CD4-positive, alpha-beta T cell (primary cell): ENCODE results near the gene ZNF865. TPM values are rescaled to one million over a fixed set of nuclear protein-coding genes. Genes with fewer than 3 reads are reported as not detected.

ENCODE experiments used
- ATAC-seq: fragments of 200-7000 bp; cut with Tn5 transposase; one replicate; pipeline ENCODE4 v1.10.0; 2022; ENCODE audit warnings: mild to moderate bottlenecking; ENCODE audit not compliant: poor library complexity
- CTCF ChIA-PET: fragments of 350-600 bp; sonication (Branson Sonifier 250); formaldehyde crosslinking; loops from one replicate; lab custom pipeline; 2021; ENCODE audit warnings: antibody characterized with exemption, inconsistent platforms; lab: Charles Lee
- POLR2A ChIA-PET: fragments of 350-600 bp; sonication (Branson Sonifier 250); formaldehyde crosslinking; loops from one replicate; lab custom pipeline; 2021; ENCODE audit warnings: antibody characterized with exemption, inconsistent platforms; lab: Charles Lee
- DNase-seq, 14 experiments: peaks; one replicate each; pipeline ENCODE4 v3.0.0-alpha.2; 2013 to 2020; ENCODE audit warnings: mixed read lengths in 2 of 14
- H3K27ac ChIP-seq, 2 donors: one replicate each; pipeline versions ENCODE4 v1.5.1 to v1.7.0; 2013; ENCODE audit warnings: low read length in 2 of 2, low read depth in 1 of 2, mild to moderate bottlenecking in 1 of 2
- H3K27me3 ChIP-seq, 2 experiments: 1 replicate in 1 of 2; 2 replicates in 1 of 2; pipeline versions ENCODE4 v1.6.1 to v1.7.0; 2013; ENCODE audit warnings: low read length in 2 of 2, control low read depth in 1 of 2, mild to moderate bottlenecking in 1 of 2, moderate library complexity in 1 of 2; ENCODE audit not compliant: insufficient read depth in 2 of 2, control insufficient read depth in 1 of 2
- H3K36me3 ChIP-seq: one replicate; pipeline ENCODE4 v1.6.1; 2013; ENCODE audit warnings: low read length, control low read depth; ENCODE audit not compliant: insufficient read depth
- H3K4me1 ChIP-seq: one replicate; pipeline ENCODE4 v1.6.1; 2013; ENCODE audit warnings: low read length, control low read depth; ENCODE audit not compliant: insufficient read depth
- H3K4me3 ChIP-seq: one replicate; pipeline ENCODE4 v1.5.1; 2013; ENCODE audit warnings: mild to moderate bottlenecking, low read length, moderate library complexity
- H3K9me3 ChIP-seq, 2 experiments: 1 replicate in 1 of 2; 2 replicates in 1 of 2; pipeline versions ENCODE4 v1.6.1 to v1.7.0; 2013; ENCODE audit warnings: low read length in 2 of 2, mild to moderate bottlenecking in 2 of 2, control low read depth in 1 of 2, moderate library complexity in 1 of 2; ENCODE audit not compliant: control insufficient read depth in 1 of 2, insufficient read depth in 1 of 2
- H3K27ac Mint-ChIP-seq: one replicate; pipeline ENCODE4 v1.8.0; 2020; ENCODE audit warnings: mixed read lengths
- H3K27me3 Mint-ChIP-seq: one replicate; pipeline ENCODE4 v1.8.0; 2021; ENCODE audit warnings: mixed read lengths
- H3K36me3 Mint-ChIP-seq: one replicate; pipeline ENCODE4 v1.8.0; 2021; ENCODE audit warnings: low read depth, mixed read lengths
- H3K4me1 Mint-ChIP-seq: one replicate; pipeline ENCODE4 v1.8.0; 2021; ENCODE audit warnings: low read depth, mixed read lengths
- H3K4me3 Mint-ChIP-seq: one replicate; pipeline ENCODE4 v1.8.0; 2020; ENCODE audit warnings: mild to moderate bottlenecking, mixed read lengths
- H3K9me3 Mint-ChIP-seq: one replicate; pipeline ENCODE4 v1.8.0; 2020; ENCODE audit warnings: mixed read lengths
- intact Hi-C, 2 experiments: fragments of 100-400 bp; cut with DNase I in 1 of 2; cut with micrococcal nuclease in 1 of 2; formaldehyde crosslinking; loops; one replicate each; pipeline versions ENCODE4 v1.15.1 to v1.9.0; 2023 to 2025; cut with DNase I, micrococcal nuclease
- total RNA-seq, 174 experiments: library from RNA in 2 of 174; stranded (reverse) in 2 of 174; gene quantifications; one replicate each; pipeline ENCODE4 v1.2.3 and lab custom pipeline; 2021 to 2026
- TF ChIP-seq, protein P1 (sequence below): fragments of 200-600 bp; IDR thresholded peaks from one replicate; pipeline ENCODE4 v1.8.0; 2022; ENCODE audit warnings: antibody characterized with exemption, mild to moderate bottlenecking

ZNF865 gene
- total RNA-seq, 2 experiments from 2014 or later = 12.0 to 12.9 TPM

DNA sequence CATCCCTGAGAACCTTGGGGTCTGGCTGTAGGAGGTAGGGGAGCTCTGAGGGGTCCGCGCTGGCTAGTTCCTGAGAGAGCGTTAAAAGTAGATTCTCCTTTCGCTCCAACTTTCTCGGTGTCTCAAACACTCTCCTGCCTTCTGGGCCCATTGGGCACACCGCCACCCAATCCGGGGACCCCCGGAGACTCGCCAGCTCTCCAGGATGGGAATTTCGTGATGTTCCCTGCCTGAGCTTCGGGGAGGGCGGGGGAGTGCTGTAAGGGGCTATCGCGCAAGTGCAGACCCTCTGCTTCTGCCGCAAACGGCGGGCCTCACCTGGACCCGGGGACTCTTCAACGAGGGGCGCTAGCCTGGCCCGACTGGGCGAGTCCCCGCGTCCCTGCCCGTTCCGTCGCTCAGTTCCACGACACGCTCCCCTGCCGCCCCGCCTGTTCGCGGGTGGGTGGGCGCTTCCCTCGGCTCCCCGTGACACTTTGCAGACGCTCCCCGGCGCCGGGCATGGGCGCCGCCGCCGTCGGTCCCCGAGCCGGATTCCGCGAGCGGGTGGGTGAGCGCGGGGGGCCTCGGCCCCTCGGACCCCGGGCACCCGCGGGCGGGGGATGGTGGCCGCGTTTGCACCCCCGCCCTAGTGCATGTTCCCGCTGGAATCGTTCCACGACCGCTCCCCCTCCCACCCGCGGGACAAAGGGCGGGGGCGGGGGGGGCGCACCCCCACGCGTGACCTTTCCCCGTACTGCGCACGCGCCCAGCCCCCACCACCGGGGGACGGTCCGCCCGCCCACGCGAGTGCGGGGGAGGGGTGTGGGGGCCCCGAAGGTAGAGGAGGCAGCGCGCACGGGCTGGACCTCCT is 42.5 kb downstream of the ZNF865 start, which contains the start of gene CCDC106:
Gene CCDC106, plus strand, starts transcription at position 481 of the 853 bp plus-strand sequence. CDS start 835 bp downstream, outside the sequence.
- Histone ChIP-seq H3K27ac (peak within 1 kb of the TSS in 1 of 2 donors; percentile 35), H3K36me3 (peaks cover 12% of the 10 kb centered on the region), H3K4me3 (peak within 1 kb of the TSS; percentile 59), H3K27me3 (no peaks in the 10 kb centered on the region), H3K4me1 (peaks cover 50% of the 10 kb centered on the region), H3K9me3 (no peaks in the 10 kb centered on the region)
- Mint-ChIP-seq H3K27me3 (no peaks in the 10 kb centered on the region), H3K36me3 (peaks cover 9% of the 10 kb centered on the region), H3K27ac (peak within 1 kb of the TSS; percentile 63), H3K4me3 (peak within 1 kb of the TSS; percentile 88), H3K9me3 (no peaks in the 10 kb centered on the region), H3K4me1 (peaks cover 40% of the 10 kb centered on the region)
- peak in 9 of 14 experiments; percentile 33 to 71 (median 43) for DNase-seq
- TF ChIP-seq, protein P1, sequence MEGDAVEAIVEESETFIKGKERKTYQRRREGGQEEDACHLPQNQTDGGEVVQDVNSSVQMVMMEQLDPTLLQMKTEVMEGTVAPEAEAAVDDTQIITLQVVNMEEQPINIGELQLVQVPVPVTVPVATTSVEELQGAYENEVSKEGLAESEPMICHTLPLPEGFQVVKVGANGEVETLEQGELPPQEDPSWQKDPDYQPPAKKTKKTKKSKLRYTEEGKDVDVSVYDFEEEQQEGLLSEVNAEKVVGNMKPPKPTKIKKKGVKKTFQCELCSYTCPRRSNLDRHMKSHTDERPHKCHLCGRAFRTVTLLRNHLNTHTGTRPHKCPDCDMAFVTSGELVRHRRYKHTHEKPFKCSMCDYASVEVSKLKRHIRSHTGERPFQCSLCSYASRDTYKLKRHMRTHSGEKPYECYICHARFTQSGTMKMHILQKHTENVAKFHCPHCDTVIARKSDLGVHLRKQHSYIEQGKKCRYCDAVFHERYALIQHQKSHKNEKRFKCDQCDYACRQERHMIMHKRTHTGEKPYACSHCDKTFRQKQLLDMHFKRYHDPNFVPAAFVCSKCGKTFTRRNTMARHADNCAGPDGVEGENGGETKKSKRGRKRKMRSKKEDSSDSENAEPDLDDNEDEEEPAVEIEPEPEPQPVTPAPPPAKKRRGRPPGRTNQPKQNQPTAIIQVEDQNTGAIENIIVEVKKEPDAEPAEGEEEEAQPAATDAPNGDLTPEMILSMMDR = no peak
- CTCF ChIA-PET = interaction anchor here (0.6 to 2.5 kb wide), 3 partner anchors 15 to 42 kb away, joined by 3 to 12 read pairs (median 4); partner anchors contain the start of gene ZNF865
- intact Hi-C loops = loop anchor here in 1 of 2 experiments (5.0 kb wide), 1 partner anchor 34 kb away; no protein-coding TSS in a partner anchor
- peak; percentile 19 for ATAC-seq
- POLR2A ChIA-PET = interaction anchor here (1.0 to 2.0 kb wide), 4 partner anchors 12 to 186 kb away, joined by 3 to 14 read pairs (median 6); partner anchors contain the start of gene ISOC2

DNA sequence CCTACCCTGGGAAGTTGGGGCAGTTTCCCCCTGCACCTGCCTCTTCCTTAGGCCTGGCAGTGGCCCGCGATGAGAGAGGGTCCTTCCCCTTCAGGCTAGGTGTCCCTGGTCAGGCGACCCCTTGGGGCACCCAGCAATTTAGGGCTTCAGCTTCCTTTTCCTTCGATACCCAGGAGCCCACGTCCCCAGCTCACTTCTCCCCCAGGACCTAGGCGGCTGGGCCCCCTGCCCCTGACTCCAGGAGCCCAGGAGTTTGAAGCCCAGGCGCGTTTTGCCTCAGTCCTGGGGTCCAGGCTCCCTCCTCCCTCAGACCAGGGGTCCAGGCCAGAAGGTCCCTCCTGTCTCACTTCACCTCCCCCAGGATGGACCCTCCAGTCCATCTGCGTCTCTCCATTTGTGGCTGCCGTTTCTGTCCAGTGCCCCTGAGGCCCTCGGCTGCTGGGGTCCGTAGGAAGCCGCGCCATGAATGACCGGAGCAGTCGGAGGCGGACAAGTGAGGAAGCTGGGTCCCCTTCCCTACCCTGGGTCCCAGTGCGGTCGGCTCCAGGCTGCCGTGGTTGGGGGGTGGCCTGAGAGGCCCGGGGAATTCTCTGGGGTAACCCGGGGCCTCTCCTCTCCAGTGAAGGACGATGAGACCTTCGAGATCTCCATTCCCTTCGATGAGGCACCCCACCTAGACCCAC is 43.3 kb downstream of the ZNF865 start:
- peaks cover 49% of the 10 kb centered on the region for H3K4me1 ChIP-seq
- CTCF ChIA-PET = interaction anchor here (1.8 to 2.5 kb wide), 2 partner anchors 16 to 43 kb away, joined by 4 to 12 read pairs; partner anchors contain the start of gene ZNF865

More for the DNA sequence above, 43.3 kb downstream of the ZNF865 start:
- POLR2A ChIA-PET = interaction anchor here (0.9 to 2.0 kb wide), 2 partner anchors 9 to 15 kb away, joined by 3 to 14 read pairs; no protein-coding TSS in a partner anchor
- peak overlapping the region; percentile 76 for H3K4me3 Mint-ChIP-seq
- H3K9me3 ChIP-seq = no peaks in the 10 kb centered on the region
- DNase-seq (no peak), ATAC-seq (no peak)
- H3K36me3 Mint-ChIP-seq = peaks cover 11% of the 10 kb centered on the region
- intact Hi-C loops = loop anchor here in 1 of 2 experiments (5.0 kb wide), 1 partner anchor 34 kb away; no protein-coding TSS in a partner anchor
- no peak overlapping the region for H3K27ac Mint-ChIP-seq
- H3K27me3 Mint-ChIP-seq = no peaks in the 10 kb centered on the region
- no peaks in the 10 kb centered on the region for H3K9me3 Mint-ChIP-seq
- peaks cover 34% of the 10 kb centered on the region for H3K4me1 Mint-ChIP-seq
- H3K27me3 ChIP-seq = no peaks in the 10 kb centered on the region
- TF ChIP-seq, protein P1 = no peak
- H3K36me3 ChIP-seq = peaks cover 12% of the 10 kb centered on the region
- no peak overlapping the region for H3K27ac ChIP-seq
- peak overlapping the region; percentile 59 for H3K4me3 ChIP-seq
